Sigmoid colon (tissue), 7 donors: ENCODE measurements around the gene BHLHE41. TPM values are rescaled to one million over a fixed set of nuclear protein-coding genes. Genes with fewer than 3 reads are reported as not detected.

Experiments used
- DNase-seq: peaks from one replicate; pipeline ENCODE4 v3.0.0-alpha.2; 2019
- H3K27ac ChIP-seq, 4 donors: fragments of 200-600 bp; sonication (generic); one replicate each; pipeline ENCODE4 v1.5.1; 2016 to 2019; ENCODE audit warnings: mild to moderate bottlenecking in 1 of 4
- H3K27me3 ChIP-seq, 3 donors: fragments of 200-600 bp; sonication (generic); one replicate each; pipeline ENCODE4 v1.5.1; 2019; ENCODE audit warnings: mild to moderate bottlenecking in 1 of 3
- H3K36me3 ChIP-seq, 4 donors: fragments of 200-600 bp; sonication (generic); one replicate each; pipeline ENCODE4 v1.5.1; 2016 to 2019
- H3K4me1 ChIP-seq, 4 donors: fragments of 200-600 bp; sonication (generic); one replicate each; pipeline ENCODE4 v1.5.1; 2017 to 2019
- H3K4me3 ChIP-seq, 4 donors: fragments of 200-600 bp; sonication (generic); one replicate each; pipeline ENCODE4 v1.5.1; 2017 to 2019; ENCODE audit warnings: mild to moderate bottlenecking in 2 of 4, moderate library complexity in 1 of 4
- H3K9me3 ChIP-seq, 4 donors: fragments of 200-600 bp in 3 of 4; sonication (generic) in 3 of 4; one replicate each; pipeline versions ENCODE4 v1.5.1 to v1.6.1; 2013 to 2019
- EP300 ChIP-seq, 4 donors: sonication (generic); formaldehyde crosslinking; IDR thresholded peaks; one replicate each; pipeline ENCODE4 v1.6.1; 2017; ENCODE audit warnings: antibody characterized with exemption in 4 of 4
- POLR2A ChIP-seq, 2 donors: fragments of 450-650 bp; IDR thresholded peaks; one replicate each; pipeline ENCODE4 v1.6.1; 2016; ENCODE audit warnings: antibody characterized with exemption in 2 of 2, mild to moderate bottlenecking in 2 of 2, moderate library complexity in 2 of 2
- POLR2AphosphoS5 ChIP-seq, 4 donors: sonication (generic); formaldehyde crosslinking; IDR thresholded peaks; one replicate each; pipeline ENCODE4 v1.6.1; 2017; ENCODE audit warnings: antibody characterized with exemption in 4 of 4
- WGBS, 2 donors: extraction: QIAGEN DNeasy Blood & Tissue Kit; methylation state at CpG; one replicate each; pipeline ENCODE4 v1.1.7; 2013; 5-methylcytosine and 5-hydroxymethylcytosine counted together
- intact Hi-C: fragments of 100-400 bp; cut with DNase I; formaldehyde crosslinking; loops from one replicate; pipeline ENCODE4 v1.15.1; 2023
- polyA plus RNA-seq, 3 donors: library from polyadenylated mRNA; stranded (reverse); fragments of 200-250 nt; gene quantifications; one replicate each; pipeline ENCODE4 v1.2.3, GENCODE V29; 2013
- total RNA-seq, 4 donors: library from RNA; depleted of rRNA; stranded (reverse); fragments of >200 nt; gene quantifications; one replicate each; pipeline ENCODE4 v1.1.0, GENCODE V29; 2016
- TF ChIP-seq, protein P1 (sequence below), 4 experiments: fragments of 450-650 bp in 3 of 4; fragments of 200-600 bp in 1 of 4; IDR thresholded peaks; one replicate each; pipeline ENCODE4 v1.5.1; 2016 to 2019; ENCODE audit warnings: antibody characterized with exemption in 4 of 4, mild to moderate bottlenecking in 3 of 4, moderate library complexity in 2 of 4
- donor health status: healthy with polysubstance abuse.
- donor health status: Bipolar disorder and iron deficiency.
- donor health status: healthy.

BHLHE41 gene
- total and polyA plus RNA-seq, 7 donors = 3.9 to 12.6 (median 6.2) TPM

DNA sequence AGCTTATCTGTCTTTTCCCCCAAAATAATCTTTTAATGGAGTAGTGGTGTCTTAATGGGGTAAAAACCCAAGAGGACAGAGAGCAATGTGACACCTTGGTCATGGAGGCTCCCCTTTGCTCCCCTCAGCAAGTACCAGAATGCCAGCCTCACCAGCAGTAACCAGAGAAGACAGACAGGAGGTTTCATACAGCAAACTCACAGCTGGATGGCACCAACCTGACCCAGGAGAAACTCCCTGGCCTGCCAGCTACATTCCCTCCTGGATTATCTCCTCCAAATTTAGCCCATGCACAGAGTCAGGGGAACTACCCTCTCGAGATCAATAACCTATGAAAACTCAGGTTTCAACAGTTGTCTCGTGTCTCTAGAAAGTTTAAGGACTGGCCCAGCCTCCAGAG, 15.9 kb downstream of the BHLHE41 start:
- no peaks in the 10 kb centered on the region for H3K9me3 ChIP-seq
- DNase-seq = no peak
- peak overlapping the region in 3 of 4 donors; percentile 23 to 67 (median 30) for H3K27ac ChIP-seq
- WGBS, 2 donors = 80 to 89% methylated on average over 2 of the region's 2 CpGs
- TF ChIP-seq POLR2AphosphoS5 (IDR thresholded peaks at IDR 0.05) = no peak
- TF ChIP-seq, protein P1, sequence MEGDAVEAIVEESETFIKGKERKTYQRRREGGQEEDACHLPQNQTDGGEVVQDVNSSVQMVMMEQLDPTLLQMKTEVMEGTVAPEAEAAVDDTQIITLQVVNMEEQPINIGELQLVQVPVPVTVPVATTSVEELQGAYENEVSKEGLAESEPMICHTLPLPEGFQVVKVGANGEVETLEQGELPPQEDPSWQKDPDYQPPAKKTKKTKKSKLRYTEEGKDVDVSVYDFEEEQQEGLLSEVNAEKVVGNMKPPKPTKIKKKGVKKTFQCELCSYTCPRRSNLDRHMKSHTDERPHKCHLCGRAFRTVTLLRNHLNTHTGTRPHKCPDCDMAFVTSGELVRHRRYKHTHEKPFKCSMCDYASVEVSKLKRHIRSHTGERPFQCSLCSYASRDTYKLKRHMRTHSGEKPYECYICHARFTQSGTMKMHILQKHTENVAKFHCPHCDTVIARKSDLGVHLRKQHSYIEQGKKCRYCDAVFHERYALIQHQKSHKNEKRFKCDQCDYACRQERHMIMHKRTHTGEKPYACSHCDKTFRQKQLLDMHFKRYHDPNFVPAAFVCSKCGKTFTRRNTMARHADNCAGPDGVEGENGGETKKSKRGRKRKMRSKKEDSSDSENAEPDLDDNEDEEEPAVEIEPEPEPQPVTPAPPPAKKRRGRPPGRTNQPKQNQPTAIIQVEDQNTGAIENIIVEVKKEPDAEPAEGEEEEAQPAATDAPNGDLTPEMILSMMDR (IDR thresholded peaks at IDR 0.05) = no peak
- TF ChIP-seq POLR2A (IDR thresholded peaks at IDR 0.05) = no peak
- no peak for TF ChIP-seq EP300 (IDR thresholded peaks at IDR 0.05)
- H3K36me3 ChIP-seq = no peaks in the 10 kb centered on the region
- no peaks in the 10 kb centered on the region for H3K27me3 ChIP-seq
- intact Hi-C loops = no loop called here
- peaks cover 0 to 13% (median 10%) of the 10 kb centered on the region in 4 donors for H3K4me1 ChIP-seq
- H3K4me3 ChIP-seq = no peak overlapping the region

- no peak overlapping the region for H3K27ac ChIP-seq
- no peaks in the 10 kb centered on the region for H3K9me3 ChIP-seq
- no peak overlapping the region for H3K4me3 ChIP-seq
- no peaks in the 10 kb centered on the region for H3K36me3 ChIP-seq
- 70 to 77% methylated on average over 4 of the region's 4 CpGs for WGBS, 2 donors
- TF ChIP-seq, protein P1 (IDR thresholded peaks at IDR 0.05) = no peak
- TF ChIP-seq POLR2A (IDR thresholded peaks at IDR 0.05) = no peak
- no peak for TF ChIP-seq EP300 (IDR thresholded peaks at IDR 0.05)
- TF ChIP-seq POLR2AphosphoS5 (IDR thresholded peaks at IDR 0.05) = no peak
- no peaks in the 10 kb centered on the region for H3K4me1 ChIP-seq
- H3K27me3 ChIP-seq = no peaks in the 10 kb centered on the region
- DNase-seq = no peak
- intact Hi-C loops = no loop called here
Measured at GRCh38 chr12:26106347-26106746, 18.5 kb downstream of the BHLHE41 start.

DNA sequence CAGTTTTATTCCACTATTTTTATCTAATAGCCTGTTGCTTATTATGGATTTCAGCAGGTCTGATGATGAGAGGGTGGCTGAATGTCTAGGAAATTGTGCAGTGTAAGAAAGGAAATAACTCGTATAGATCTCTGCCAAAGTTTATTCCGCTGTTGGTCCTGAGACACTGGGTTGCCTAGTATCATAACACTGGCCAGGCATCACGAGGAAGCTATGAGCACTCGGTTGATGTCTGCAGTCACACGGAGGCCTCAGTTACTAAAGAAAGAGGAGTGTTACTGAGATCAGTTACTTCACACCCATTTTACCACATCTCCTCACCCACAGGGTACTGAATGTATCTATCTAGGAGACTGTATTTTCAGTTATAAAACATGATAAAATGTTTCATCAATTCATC, 21.9 kb downstream of the BHLHE41 start:
- no peak for TF ChIP-seq POLR2A (IDR thresholded peaks at IDR 0.05)
- no peak for TF ChIP-seq POLR2AphosphoS5 (IDR thresholded peaks at IDR 0.05)
- TF ChIP-seq, protein P1 (IDR thresholded peaks at IDR 0.05) = no peak
- no peak for DNase-seq
- intact Hi-C loops = no loop called here
- no peak overlapping the region for H3K4me3 ChIP-seq
- H3K27ac ChIP-seq = no peak overlapping the region
- H3K36me3 ChIP-seq = no peaks in the 10 kb centered on the region
- WGBS, 2 donors = 82 to 83% methylated on average over 5 of the region's 5 CpGs
- H3K27me3 ChIP-seq = no peaks in the 10 kb centered on the region
- no peaks in the 10 kb centered on the region for H3K9me3 ChIP-seq
- H3K4me1 ChIP-seq = no peaks in the 10 kb centered on the region

GRCh38 chr12:26101763-26102162, 23.1 kb downstream of the BHLHE41 start:
- Histone ChIP-seq H3K36me3 (no peaks in the 10 kb centered on the region), H3K27ac (no peak overlapping the region), H3K4me1 (peaks cover 0 to 3% (median 0%) of the 10 kb centered on the region in 4 donors), H3K9me3 (no peaks in the 10 kb centered on the region), H3K4me3 (no peak overlapping the region), H3K27me3 (no peaks in the 10 kb centered on the region)
- 16 to 61% methylated on average over 4 of the region's 4 CpGs for WGBS, 2 donors
- intact Hi-C loops = no loop called here
- TF ChIP-seq, protein P1 (IDR thresholded peaks at IDR 0.05) = no peak
- TF ChIP-seq POLR2AphosphoS5 (IDR thresholded peaks at IDR 0.05) = no peak
- TF ChIP-seq POLR2A (IDR thresholded peaks at IDR 0.05) = no peak
- no peak for TF ChIP-seq EP300 (IDR thresholded peaks at IDR 0.05)
- DNase-seq = no peak

DNA sequence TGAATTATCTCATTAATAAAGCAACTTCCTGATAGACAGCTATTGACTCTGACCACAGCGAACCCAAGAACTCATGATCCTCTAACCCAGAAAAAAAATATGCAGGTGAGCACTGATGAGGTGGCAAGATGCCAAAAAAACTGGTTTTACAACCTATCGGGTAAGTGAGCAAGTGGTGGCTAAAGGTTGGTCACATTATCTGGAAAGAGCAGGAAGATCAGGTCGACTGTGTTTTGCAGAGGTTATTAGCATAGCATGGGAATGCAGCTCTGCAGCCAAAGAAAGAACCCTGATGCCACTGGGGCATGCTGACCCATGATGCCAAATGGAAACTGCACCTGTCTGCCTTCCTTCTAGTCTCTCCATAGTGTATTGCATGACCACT, 23.5 kb downstream of the BHLHE41 start:
- Histone ChIP-seq H3K27ac (no peak overlapping the region), H3K27me3 (no peaks in the 10 kb centered on the region), H3K36me3 (no peaks in the 10 kb centered on the region), H3K4me1 (peaks cover 0 to 3% (median 0%) of the 10 kb centered on the region in 4 donors), H3K4me3 (no peak overlapping the region), H3K9me3 (no peaks in the 10 kb centered on the region)
- intact Hi-C loops = no loop called here
- TF ChIP-seq POLR2AphosphoS5 (IDR thresholded peaks at IDR 0.05) = no peak
- no peak for TF ChIP-seq EP300 (IDR thresholded peaks at IDR 0.05)
- no peak for TF ChIP-seq POLR2A (IDR thresholded peaks at IDR 0.05)
- TF ChIP-seq, protein P1 (IDR thresholded peaks at IDR 0.05) = no peak
- no peak for DNase-seq
- 11 to 57% methylated on average over 3 of the region's 3 CpGs for WGBS, 2 donors
